H9 (cell line): ENCODE data around the gene TLK1. TPM values are rescaled to one million over a fixed set of nuclear protein-coding genes. Genes with fewer than 3 reads are reported as not detected.

Experiments
- DNase-seq: peaks from one replicate; pipeline ENCODE4 v3.0.0-alpha.2; 2017
- H2AFZ ChIP-seq: one replicate; pipeline ENCODE4 v1.6.1; 2013; ENCODE audit warnings: mild to moderate bottlenecking, low read length, control low read depth, moderate library complexity
- H2AK5ac ChIP-seq: 2 replicates; pipeline ENCODE4 v1.6.1; 2013; ENCODE audit warnings: low read length, control low read depth, mixed read lengths; ENCODE audit not compliant: insufficient read length
- H2BK120ac ChIP-seq: one replicate; pipeline ENCODE4 v1.6.1; 2013; ENCODE audit warnings: low read depth, mild to moderate bottlenecking, low read length, control low read depth, inconsistent platforms; ENCODE audit not compliant: poor library complexity, severe bottlenecking
- H2BK12ac ChIP-seq: 2 replicates; pipeline ENCODE4 v1.6.1; 2013; ENCODE audit warnings: low read length, control low read depth, mixed read lengths, low read depth; ENCODE audit not compliant: insufficient read length
- H2BK15ac ChIP-seq: 2 replicates; pipeline ENCODE4 v1.6.1; 2013; ENCODE audit warnings: low read depth, low read length, control low read depth
- H2BK20ac ChIP-seq: one replicate; pipeline ENCODE4 v1.6.1; 2013; ENCODE audit warnings: low read depth, mild to moderate bottlenecking, low read length, control low read depth, inconsistent platforms; ENCODE audit not compliant: poor library complexity, severe bottlenecking
- H2BK5ac ChIP-seq: 2 replicates; pipeline ENCODE4 v1.6.1; 2013; ENCODE audit warnings: low read length, control low read depth, mixed read lengths; ENCODE audit not compliant: insufficient read length
- H3K14ac ChIP-seq: 2 replicates; pipeline ENCODE4 v1.6.1; 2013; ENCODE audit warnings: low read length, control low read depth; ENCODE audit not compliant: insufficient read depth
- H3K18ac ChIP-seq: 2 replicates; pipeline ENCODE4 v1.6.1; 2013; ENCODE audit warnings: low read depth, mild to moderate bottlenecking, mixed read lengths, low read length, control low read depth; ENCODE audit not compliant: insufficient read length
- H3K23ac ChIP-seq: 2 replicates; pipeline ENCODE4 v1.6.1; 2013; ENCODE audit warnings: low read length, control low read depth, mixed read lengths, low read depth; ENCODE audit not compliant: insufficient read length
- H3K23me2 ChIP-seq: 2 replicates; pipeline ENCODE4 v1.6.1; 2013; ENCODE audit warnings: low read depth, mild to moderate bottlenecking, mixed read lengths, low read length, control low read depth; ENCODE audit not compliant: insufficient read length, poor library complexity, severe bottlenecking
- H3K27ac ChIP-seq: 2 replicates; pipeline ENCODE4 v1.5.1; 2013; ENCODE audit warnings: low read length, control low read depth, mixed read lengths, low read depth; ENCODE audit not compliant: insufficient read length
- H3K27me3 ChIP-seq: 2 replicates; pipeline ENCODE4 v1.6.1; 2013; ENCODE audit warnings: low read length, control low read depth, inconsistent platforms; ENCODE audit not compliant: insufficient read depth
- H3K4ac ChIP-seq: 2 replicates; pipeline ENCODE4 v1.6.1; 2013; ENCODE audit warnings: low read depth, mild to moderate bottlenecking, control low read depth, inconsistent platforms, low read length, moderate library complexity
- H3K4me1 ChIP-seq: 2 replicates; pipeline ENCODE4 v1.6.1; 2013; ENCODE audit warnings: low read length, control low read depth, inconsistent platforms; ENCODE audit not compliant: insufficient read depth
- H3K4me2 ChIP-seq: 2 replicates; pipeline ENCODE4 v1.6.1; 2013; ENCODE audit warnings: low read length, control low read depth, mixed read lengths; ENCODE audit not compliant: insufficient read length, insufficient read depth
- H3K56ac ChIP-seq: 2 replicates; pipeline ENCODE4 v1.6.1; 2013; ENCODE audit warnings: low read depth, mild to moderate bottlenecking, mixed read lengths, low read length, control low read depth; ENCODE audit not compliant: insufficient read length
- H3K79me1 ChIP-seq: 2 replicates; pipeline ENCODE4 v1.6.1; 2013; ENCODE audit warnings: low read depth, mild to moderate bottlenecking, moderate library complexity, low read length, control low read depth, inconsistent platforms; ENCODE audit not compliant: insufficient read depth, poor library complexity, severe bottlenecking
- H3K79me2 ChIP-seq: 2 replicates; pipeline ENCODE4 v1.6.1; 2013; ENCODE audit warnings: low read length, control low read depth, inconsistent platforms; ENCODE audit not compliant: insufficient read depth
- H3K9ac ChIP-seq: 2 replicates; pipeline ENCODE4 v1.6.1; 2013; ENCODE audit warnings: low read length, control low read depth, mixed read lengths; ENCODE audit not compliant: insufficient read length; ENCODE audit errors: extremely low read depth
- H3K9me3 ChIP-seq: one replicate; pipeline ENCODE4 v1.6.1; 2013; ENCODE audit warnings: low read depth, low read length, inconsistent platforms; ENCODE audit not compliant: control insufficient read depth
- H3T11ph ChIP-seq: one replicate; pipeline ENCODE4 v1.6.1; 2013; ENCODE audit warnings: mild to moderate bottlenecking, low read length, control low read depth, inconsistent platforms
- H4K20me1 ChIP-seq: one replicate; pipeline ENCODE4 v1.6.1; 2013; ENCODE audit not compliant: control insufficient read depth, insufficient read length, insufficient read depth
- H4K5ac ChIP-seq: 2 replicates; pipeline ENCODE4 v1.6.1; 2013; ENCODE audit warnings: low read depth, mild to moderate bottlenecking, mixed read lengths, low read length, control low read depth; ENCODE audit not compliant: insufficient read length
- H4K8ac ChIP-seq: replicated peaks from 2 replicates; pipeline ENCODE4 v1.6.1; 2013; ENCODE audit warnings: low read length, control low read depth, mixed read lengths, low read depth; ENCODE audit not compliant: insufficient read length
- H4K91ac ChIP-seq: 2 replicates; pipeline ENCODE4 v1.6.1; 2013; ENCODE audit warnings: low read depth, mild to moderate bottlenecking, moderate library complexity, mixed read lengths, low read length, control low read depth; ENCODE audit not compliant: insufficient read length
- H3K27ac Mint-ChIP-seq, 3 experiments: 2 replicates in 2 of 3; 3 replicates in 1 of 3; pipeline ENCODE4 v1.8.0; 2020 to 2021; ENCODE audit warnings: mixed read lengths in 3 of 3, mild to moderate bottlenecking in 1 of 3, moderate library complexity in 1 of 3
- H3K27me3 Mint-ChIP-seq: 2 replicates; pipeline ENCODE4 v1.8.0; 2021; ENCODE audit warnings: low read depth, mild to moderate bottlenecking, moderate library complexity, mixed read lengths
- H3K36me3 Mint-ChIP-seq, 3 experiments: 2 replicates in 2 of 3; 3 replicates in 1 of 3; pipeline ENCODE4 v1.8.0; 2020 to 2021; ENCODE audit warnings: low read depth in 3 of 3, mixed read lengths in 3 of 3; ENCODE audit not compliant: insufficient read depth in 1 of 3
- H3K4me1 Mint-ChIP-seq, 2 experiments: 2 replicates each; pipeline ENCODE4 v1.8.0; 2020; ENCODE audit warnings: mixed read lengths in 2 of 2
- H3K4me3 Mint-ChIP-seq, 2 experiments: 2 replicates in 1 of 2; 3 replicates in 1 of 2; pipeline ENCODE4 v1.8.0; 2020 to 2021; ENCODE audit warnings: mild to moderate bottlenecking in 2 of 2, mixed read lengths in 2 of 2, moderate library complexity in 1 of 2
- H3K9me3 Mint-ChIP-seq, 2 experiments: 2 replicates in 1 of 2; 3 replicates in 1 of 2; pipeline ENCODE4 v1.8.0; 2020; ENCODE audit warnings: mild to moderate bottlenecking in 2 of 2, mixed read lengths in 2 of 2, moderate library complexity in 1 of 2
- CTCF ChIP-seq: fragments of 200-600 bp; sonication (generic); conservative IDR thresholded peaks from 3 replicates; pipeline ENCODE4 v1.8.0; 2021; ENCODE audit warnings: antibody characterized with exemption, mild to moderate bottlenecking
- WGBS: extraction: QIAGEN DNeasy Blood & Tissue Kit; methylation state at CpG from one replicate; pipeline ENCODE4 v1.1.7; 2013; ENCODE audit warnings: missing lambda C conversion rate, low lambda C conversion rate, mixed read lengths; ENCODE audit not compliant: insufficient read length; ENCODE audit errors: extremely low coverage; 5-methylcytosine and 5-hydroxymethylcytosine counted together
- total RNA-seq: library from RNA; stranded (reverse); gene quantifications from 2 replicates; pipeline ENCODE4 v1.2.1, GENCODE V29; 2021

Gene TLK1
- total RNA-seq, 1 experiment from 2014 or later, result 112 TPM

- no peak overlapping the region for H2AK5ac ChIP-seq
- no peak overlapping the region for H3K18ac ChIP-seq
- Mint-ChIP-seq H3K27ac (peak overlapping the region in 1 of 3 experiments; percentile 81; a peak in 2 of 7 replicates), H3K27me3 (no peaks in the 10 kb centered on the region), H3K36me3 (peaks cover 13 to 53% (median 34%) of the 10 kb centered on the region in 3 experiments), H3K4me1 (no peaks in the 10 kb centered on the region), H3K9me3 (no peaks in the 10 kb centered on the region), H3K4me3 (no peak overlapping the region)
- H3K27ac ChIP-seq, result no peak overlapping the region
- H3K56ac ChIP-seq, result no peak overlapping the region
- peak; percentile 54 for TF ChIP-seq CTCF
- H4K91ac ChIP-seq, result no peak overlapping the region
- H3K23ac ChIP-seq, result no peak overlapping the region
- no peak overlapping the region for H2BK12ac ChIP-seq
- no peaks in the 10 kb centered on the region for H3K79me2 ChIP-seq
- no peaks in the 10 kb centered on the region for H3K4me1 ChIP-seq
- no peak overlapping the region for H3K14ac ChIP-seq
- H2BK20ac ChIP-seq, result no peak overlapping the region
- no peaks in the 10 kb centered on the region for H3K9me3 ChIP-seq
- H4K20me1 ChIP-seq, result no peaks in the 10 kb centered on the region
- H3K23me2 ChIP-seq, result no peaks in the 10 kb centered on the region
- H2BK5ac ChIP-seq, result no peak overlapping the region
- DNase-seq, result no peak
- no peak overlapping the region for H2AFZ ChIP-seq
- H4K8ac ChIP-seq, result no peak overlapping the region
- no peak overlapping the region for H3K4ac ChIP-seq
- H2BK120ac ChIP-seq, result no peak overlapping the region
- H4K5ac ChIP-seq, result no peak overlapping the region
- no peak overlapping the region for H3K4me2 ChIP-seq
- no peak overlapping the region for H2BK15ac ChIP-seq
- no CpG with 5 or more reads among the region's 5 CpGs for WGBS
- no peak overlapping the region for H3T11ph ChIP-seq
- no peaks in the 10 kb centered on the region for H3K79me1 ChIP-seq
- no peak overlapping the region for H3K9ac ChIP-seq
- no peaks in the 10 kb centered on the region for H3K27me3 ChIP-seq
These were observed 169.1 kb downstream of the TLK1 start for GRCh38 chr2:170991398-170992182.
